GM19452 (cell line): ENCODE measurements around the gene BLVRB.
A peak's percentile ranks its signal among the peaks of the same experiment; 100 is the strongest.
"Not testable (repeated sequence)": the region's sequence is repeated elsewhere in the genome, so short reads cannot be mapped to it uniquely, and the experiment has no call there.

Experiments
- ATAC-seq: cut with Tn5 transposase; IDR thresholded peaks from one replicate; pipeline ENCODE4 v1.9.1; 2021; ENCODE audit not compliant: unreplicated experiment

The BLVRB gene

DNA sequence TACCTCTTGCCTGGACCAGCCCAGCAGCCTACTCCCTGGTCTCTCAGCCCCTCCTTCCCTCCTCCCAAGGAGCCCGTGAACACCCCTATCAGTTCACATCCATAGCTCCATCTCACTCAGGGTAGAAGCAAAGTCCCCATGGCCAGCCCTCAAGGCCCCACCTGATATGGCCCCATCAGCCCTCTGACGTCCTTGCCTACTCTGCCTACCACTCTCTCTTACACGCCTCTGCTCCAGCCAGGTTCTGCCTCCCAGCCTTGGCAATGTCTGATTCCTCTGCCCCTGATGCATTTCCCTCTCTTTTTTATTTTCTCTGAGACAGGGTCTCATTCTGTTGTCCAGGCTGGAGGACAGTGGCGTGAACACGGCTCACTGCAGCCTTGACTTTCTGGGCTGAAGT, 13.5 kb downstream of the BLVRB start:
- ATAC-seq = no peak

DNA sequence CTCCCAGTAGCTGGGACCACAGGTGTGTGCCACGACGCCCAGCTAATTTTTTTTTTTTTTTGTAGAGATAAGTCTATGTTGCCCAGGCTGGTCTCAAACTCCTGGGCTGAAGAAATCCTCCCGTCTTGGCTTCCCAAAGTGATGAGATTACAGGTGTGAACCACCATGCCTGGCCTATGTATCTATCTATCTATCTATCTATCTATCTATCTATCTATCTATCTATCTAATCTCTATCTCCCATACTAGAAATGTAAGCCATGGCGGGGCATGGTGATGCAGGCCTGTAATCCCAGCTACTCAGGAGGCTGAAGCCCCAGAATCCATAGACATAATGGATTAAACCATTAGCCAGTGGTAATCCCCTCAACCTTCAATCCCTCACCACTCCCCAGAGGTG, 14.9 kb downstream of the BLVRB start:
- ATAC-seq = no peak

DNA sequence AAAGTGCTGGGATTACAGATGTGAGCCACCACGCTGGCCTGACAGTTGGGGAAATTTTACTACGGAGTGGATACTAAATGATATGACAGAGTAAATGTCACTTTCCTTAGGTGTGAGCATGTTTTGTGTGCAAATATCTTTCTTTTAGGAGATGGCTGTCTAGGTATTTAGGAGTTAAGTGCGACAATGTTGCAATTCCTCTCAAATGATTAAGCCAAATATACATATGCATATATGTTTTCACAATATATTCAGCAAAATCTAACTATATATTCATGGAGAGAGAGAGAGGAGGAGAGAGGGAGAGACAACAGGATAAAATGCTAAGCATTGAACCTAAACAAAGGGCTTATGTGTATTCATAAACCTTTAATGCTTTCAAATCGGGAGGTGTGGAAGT, 16.0 kb downstream of the BLVRB start:
- no peak for ATAC-seq

DNA sequence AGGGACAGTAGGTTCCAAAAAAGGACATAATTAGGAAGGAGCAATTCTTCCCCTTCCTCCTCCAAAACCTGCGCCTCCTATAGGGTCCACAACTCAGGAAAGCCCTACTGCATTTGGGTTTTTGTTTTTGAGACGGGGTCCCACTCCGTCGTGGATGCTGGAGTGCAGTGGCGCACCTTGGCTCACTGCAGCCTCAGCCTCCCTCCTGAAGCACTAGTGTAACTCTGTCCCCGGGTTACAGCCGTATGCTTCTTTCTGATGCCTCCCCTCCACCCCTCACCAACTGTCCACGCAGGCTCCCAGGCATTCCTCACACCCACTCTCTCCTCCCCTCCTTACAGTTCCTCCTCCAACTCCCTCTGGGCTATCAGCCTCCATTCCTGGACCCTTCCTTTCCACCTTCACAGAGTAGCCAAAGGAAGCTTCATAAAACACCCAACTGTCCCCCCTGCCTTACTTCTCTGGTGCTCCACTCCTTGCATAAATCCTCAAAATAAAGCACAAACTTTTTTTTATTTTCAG, 19.2 kb downstream of the BLVRB start:
- ATAC-seq = no peak

DNA sequence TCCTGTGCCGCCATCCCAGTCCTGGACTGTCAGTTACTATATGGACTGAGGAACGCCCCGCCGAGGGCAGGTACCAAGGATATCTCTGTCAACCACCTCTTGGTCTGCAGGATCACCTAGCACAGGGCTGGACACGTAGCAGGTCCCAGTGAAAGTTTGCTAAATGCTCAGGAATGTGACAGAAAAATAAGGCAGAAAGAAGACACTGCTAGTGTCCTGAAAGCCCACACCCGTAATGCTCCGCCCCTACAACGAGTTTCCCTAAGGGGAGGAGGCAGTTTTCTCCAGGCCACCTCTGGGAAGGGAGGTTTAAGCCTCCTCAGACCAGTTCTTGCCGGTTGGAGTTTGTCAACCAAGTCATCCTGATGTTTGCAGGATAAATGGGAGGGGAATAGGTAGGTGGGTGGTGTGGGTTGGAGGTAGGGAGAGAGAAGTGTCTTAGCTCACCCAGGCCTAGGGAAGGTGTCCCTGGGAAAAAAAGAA, 19.7 kb downstream of the BLVRB start:
- no peak for ATAC-seq

DNA sequence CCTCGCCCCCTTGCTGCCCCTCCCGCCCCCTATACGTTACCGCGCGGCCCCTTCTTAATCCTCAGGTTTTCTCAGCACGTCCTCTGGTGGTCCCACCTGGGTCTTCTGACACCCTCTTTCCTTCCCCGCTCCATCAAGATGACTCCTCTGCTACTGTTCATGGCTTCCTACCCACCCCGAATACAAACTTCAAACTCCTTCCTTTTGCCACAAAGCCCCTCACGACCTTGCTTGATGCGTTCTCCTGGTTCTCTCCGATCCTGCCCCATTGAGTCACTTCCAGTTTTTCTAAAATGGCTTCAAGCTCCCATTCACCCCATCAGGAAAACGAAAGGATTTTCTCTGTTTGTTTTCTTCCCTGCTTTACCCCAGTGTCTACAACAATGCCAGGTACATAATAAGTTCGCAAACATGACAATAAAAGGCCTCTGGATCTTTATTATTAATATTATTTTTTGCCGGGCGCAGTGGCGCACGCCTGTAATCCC, 20.7 kb downstream of the BLVRB start:
- ATAC-seq = no peak

DNA sequence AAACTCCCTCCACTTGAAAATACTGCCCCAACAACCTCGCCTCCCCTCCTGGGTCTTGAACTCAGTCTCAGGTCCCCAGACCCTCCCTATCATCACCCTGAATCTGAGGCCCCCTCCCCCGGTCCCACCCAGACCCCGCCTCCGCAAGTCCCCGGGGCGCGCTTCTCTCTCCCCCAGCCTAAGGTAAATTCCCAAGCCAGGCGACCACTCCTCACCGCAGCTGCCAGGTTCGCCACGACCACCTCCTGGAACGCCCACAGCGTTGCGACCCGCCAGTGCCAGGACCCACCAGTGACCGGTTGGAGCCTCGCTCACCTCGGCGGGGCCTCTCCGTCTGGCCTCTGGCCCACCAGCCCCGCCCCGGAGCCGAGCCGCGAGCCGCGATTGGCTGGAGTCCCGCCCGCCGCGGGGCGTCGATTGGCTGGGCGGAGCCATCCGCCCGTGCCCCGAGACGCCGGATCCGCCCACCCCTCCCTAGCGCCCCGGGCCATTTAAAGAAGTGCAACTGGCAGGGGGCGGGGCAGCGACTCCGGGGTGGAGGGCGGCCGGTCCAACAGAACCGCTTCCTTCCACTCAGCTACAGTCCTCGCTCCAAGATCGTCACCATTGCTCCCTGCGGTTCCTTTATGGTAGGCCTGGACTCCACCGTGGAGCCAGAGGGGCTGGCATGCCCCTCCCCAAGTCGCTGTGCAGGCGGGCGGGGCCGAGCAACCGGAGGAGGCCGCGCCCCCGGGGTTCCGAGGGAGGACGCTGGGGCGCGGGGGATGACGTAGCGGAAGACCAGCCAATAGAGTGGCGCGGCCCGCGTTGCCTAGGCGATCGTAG, 21.3 kb downstream of the BLVRB start, which contains the start of gene SERTAD3:
SERTAD3 (minus strand) TSS at position 336 of the 825 bp plus-strand sequence. CDS start 2,255 bp downstream, outside the sequence.
- ATAC-seq = peak; percentile 65

DNA sequence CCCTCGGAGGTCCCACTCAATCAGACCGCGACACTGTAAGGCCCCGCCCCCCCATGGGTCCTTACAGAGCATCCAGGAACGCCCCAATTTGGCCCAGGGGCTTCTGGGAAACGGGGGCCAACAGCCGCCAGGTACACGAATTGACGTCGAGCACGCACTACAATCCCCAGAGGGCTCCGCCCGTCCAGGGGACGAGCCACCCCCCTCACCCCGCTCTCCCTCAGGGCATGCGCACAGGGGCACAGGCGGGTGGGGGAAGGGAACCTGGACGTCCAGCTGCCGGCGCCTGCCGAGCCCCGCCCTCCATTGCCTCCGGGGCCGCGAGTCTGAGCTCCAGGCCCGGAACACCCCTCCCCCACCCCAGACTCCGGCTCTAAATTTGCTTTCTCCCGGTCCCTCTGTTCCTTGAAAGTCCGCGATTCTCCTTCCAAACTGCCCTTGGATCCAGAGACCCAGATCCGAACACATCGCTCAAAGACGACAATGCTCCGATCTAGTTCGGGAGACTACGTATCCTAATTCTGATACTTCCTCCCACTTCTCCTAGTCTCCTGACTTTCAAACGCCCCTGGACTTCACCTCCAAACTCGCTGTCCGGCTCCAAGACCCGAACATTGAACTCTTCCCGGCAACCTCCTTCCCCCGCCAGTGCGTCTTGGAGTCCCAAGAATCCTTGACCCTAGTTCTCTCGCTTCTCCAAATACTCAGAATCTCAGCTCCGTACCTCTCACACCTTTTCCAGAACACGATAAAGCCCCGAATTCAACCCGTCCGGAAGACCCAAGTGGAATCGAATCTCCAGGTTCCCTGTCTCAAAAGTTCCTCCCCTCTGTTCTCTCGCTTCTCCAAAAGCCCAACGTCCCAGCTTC, 22.2 kb downstream of the BLVRB start:
- ATAC-seq = peak; percentile 61

DNA sequence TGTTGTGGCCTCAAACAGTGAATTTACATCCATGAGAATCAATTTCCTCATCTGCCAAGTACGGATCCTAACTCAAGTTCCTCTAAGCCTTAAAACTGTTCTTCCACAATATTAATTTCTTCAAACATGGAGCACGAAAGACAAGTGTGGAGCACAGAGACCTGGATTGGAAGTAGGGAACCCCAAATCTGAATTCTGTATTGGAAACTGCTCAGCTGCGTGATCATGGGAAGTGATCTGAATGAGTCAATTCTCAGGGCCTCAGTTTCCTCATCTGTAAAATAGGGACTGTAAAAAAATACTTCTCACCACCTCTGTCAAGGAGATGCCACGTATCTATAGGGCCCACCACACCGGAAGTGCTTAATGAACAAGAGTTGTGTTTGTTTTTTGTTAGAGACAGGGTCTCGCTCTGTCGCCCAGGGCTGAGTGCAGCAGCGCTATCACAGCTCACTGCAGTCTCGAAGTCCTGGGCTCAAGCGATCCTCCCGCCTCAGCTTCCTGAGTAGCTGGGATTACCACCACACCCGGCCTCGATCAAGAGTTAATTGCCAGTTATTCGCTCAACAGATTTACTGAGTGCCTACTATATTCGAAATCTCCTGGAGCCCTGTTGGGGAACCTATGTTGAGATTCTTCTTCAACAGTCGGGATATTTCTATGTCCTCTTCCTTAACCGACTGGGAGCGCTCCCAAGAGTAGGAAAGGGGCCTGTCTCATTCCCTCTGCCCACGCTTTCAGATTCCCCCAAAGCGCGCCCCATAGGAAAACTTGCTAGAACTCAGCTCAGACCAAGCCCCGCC, 23.0 kb downstream of the BLVRB start:
- no peak for ATAC-seq

DNA sequence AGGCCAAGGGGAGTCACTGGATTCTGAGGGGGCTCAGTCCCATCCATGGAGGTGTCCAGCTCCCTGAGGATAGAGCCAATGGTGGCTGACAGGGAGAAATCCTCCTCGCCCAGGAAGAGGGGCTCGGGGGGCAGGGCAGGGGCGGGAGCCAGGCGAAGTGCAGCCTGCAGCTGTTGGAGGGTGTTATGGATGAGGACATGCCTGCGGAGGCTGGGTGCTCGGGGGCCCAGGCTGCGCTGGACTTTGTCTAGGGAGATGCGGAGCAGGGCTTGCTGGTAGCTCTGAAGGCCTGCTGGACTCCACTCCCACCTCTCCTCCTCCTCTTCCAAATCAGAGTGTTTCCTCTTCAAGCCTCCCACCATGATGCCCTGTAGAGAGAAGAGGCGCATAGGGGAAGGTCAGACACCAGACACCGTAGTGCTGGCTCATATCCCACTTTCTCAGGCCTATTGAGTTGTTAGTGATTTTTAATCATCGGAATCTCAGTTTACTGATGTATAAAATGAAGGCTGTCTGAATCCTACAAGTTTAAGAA, 23.8 kb downstream of the BLVRB start:
- no peak for ATAC-seq

DNA sequence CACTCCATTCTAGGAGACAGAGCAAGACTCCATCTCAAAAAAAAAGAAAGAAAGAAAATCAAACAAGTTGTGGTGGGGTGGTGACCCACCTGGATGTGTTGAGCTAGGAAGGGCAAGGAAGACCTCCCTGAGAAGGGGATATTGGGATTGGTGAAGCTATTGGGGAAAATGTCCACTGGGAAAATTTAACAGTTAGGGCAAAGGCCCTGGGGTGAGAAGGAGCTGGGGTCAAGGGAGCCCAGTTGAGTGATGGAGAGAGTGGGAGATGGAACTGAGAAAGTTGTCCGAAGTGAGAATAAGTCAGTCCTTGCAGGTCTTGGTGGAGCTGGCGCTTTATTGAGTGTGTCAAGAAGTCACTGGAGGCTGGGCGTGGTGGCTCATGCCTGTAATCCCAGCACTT, 27.3 kb downstream of the BLVRB start:
- no peak for ATAC-seq

DNA sequence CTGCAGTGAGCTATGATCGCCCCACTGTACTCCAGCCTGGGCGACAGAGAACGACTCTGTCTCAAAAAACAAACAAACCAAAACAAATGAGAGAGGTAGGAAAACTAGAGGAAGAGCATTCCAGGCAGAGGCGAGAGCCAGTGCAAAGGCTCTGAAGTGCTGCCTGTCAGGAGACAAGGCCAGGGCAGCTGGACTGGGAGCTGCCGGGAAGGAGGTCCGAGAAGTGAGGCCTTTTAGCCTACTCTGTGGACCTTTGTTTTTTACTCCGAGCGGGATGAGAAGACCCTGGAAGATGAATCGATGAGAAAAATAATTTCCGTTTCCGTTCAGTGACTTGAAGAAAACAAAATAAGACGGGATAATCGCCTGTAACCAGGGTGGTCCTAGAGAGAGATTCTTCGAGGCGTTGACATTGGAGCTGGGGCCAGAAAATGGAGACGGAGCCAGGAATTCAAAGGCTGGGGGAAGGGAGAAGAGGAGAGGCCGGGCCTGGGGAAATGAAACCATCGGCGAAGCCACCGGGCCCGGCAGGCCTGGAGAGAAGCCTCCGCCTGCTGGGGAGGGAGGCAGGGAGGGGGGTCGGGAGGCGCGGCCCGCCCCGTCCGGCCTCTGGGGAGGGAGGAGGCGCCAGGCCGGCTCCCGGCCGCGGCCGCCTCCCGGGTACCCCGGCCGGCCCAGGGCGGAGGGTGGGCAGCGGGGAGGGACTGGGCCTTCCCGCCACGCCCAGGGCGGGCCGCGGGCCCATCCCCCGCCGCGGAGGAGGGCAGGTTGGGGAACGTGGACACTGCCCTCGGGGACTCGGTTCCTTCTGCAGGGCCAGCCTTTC, 31.9 kb downstream of the BLVRB start:
- peak; percentile 56 for ATAC-seq

DNA sequence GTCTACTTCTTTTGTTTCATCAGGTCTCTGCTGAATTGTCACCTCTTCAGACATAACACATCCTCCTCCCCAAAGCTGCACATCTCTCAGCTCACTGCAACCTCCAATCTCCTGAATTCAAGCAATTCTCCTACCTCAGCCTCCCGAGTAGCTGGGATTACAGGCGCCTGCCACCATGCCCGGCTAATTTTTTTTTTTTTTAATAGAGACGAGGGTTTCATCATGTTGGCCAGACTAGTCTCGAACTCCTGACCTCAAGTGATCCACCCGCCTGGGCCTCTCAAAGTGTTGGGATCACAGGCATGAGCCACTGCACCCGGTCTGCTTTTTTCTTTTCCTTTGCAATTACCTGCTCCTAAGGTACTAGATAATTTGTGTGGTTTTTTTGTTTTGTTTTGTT, 32.8 kb downstream of the BLVRB start:
- not testable (repeated sequence) for ATAC-seq

DNA sequence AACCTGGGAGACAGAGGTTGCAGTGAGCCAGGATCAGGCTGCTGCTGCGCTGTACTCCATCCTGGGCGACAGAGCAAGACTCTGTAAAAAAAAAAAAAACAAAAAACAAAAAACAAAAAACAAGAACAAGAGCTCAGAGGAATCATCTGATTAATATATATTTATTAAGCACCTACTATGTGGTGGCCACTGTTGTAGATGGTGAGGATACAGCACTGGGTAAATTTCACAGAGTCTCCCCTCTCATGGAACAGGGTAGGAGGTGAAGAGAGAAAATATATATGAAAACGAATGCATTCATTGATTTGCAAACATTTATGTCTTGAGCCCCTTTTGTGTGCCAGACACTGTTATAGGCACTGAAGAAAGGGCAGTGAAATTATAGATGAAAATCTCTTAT, 33.8 kb downstream of the BLVRB start:
- no peak for ATAC-seq

DNA sequence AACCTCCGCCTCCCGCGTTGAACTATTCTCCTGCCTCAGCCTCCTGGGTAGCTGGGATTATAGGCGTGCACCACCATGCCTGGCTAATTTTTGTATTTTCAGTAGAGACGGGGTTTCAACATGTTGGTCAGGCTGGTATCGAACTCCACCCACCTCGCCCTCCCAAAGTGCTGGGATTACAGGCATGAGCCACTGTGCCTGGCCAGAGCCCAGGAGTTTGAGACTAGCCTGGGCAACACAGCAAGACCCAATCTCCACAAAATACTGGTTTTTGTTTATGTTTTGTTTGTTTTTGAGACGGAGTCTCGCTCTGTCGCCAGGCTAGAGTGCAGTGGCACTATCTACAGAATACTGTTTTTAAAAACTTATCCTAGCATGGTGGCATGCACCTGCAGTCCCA, 35.3 kb downstream of the BLVRB start:
- ATAC-seq = not testable (repeated sequence)

DNA sequence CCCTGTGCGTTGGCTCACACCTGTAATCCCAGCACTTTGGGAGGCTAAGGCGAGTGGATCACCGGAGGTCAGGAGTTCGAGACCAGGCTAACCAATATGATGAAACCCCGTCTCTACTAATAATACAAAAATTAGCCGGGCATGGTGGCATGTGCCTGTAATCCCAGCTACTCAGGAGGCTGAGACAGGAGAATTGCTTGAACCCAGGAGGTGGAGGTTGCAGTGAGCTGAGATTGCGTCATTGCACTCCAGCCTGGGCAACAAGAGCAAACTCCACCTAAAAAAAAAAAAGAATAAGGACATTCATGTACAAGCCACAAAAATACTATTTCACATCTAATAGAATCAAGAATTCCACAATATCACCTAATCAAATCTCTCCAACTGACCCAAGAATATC, 37.3 kb downstream of the BLVRB start:
- not testable (repeated sequence) for ATAC-seq

DNA sequence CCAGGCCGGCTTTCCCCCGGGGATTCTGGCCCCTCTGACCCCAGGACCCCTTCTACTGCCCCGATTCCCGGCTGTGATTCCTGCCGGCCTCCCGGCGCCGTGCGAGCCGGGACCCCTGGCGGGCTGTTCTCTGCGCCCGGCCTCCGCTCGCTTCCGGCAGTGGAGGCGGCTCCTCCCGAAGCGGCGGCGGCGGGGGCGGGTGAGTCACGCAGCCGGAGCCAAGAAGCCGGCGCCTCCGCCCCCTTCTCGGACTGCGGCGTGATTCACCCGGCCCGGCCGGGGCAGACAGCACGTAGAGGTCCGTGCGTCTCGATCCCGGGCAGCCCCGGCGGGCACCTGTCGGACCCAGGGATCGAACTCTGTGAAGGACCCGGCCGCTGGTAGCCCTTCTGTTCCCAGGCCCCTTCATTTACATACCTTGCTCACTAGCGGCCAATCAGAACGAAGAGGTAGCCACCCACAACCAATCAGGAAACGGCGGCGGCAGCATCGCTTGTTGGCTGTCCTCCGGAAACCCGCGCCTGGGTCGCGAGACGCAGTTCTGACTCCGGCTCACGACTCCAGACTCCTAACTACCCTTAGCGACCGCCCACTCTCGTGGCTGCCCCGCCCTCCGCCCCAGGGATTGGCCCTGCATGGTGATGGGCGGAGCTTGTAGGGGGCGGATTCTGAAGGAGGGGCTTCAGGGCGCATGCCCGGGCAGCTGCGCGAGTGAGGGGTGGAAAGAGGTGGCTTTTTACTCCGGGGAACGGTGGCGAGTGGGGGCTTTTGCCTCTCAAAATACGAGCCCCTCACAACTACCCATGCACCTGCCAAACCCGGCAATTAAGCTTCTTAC, 39.9 kb downstream of the BLVRB start, which contains the start of gene SERTAD1:
SERTAD1 (minus strand) TSS at position 543 of the 838 bp plus-strand sequence. CDS start 2,446 bp downstream, outside the sequence.
- ATAC-seq = peak; percentile 85
